AG08396 (cell line): ENCODE measurements around the gene HYAL1.
"Not testable (repeated sequence)": the region's sequence is repeated elsewhere in the genome, so short reads cannot be mapped to it uniquely, and the experiment has no call there.

ENCODE experiments used
- DNase-seq: peaks from one replicate; pipeline ENCODE4 v3.0.0; 2012; ENCODE audit warnings: low spot score, mixed read lengths

The HYAL1 gene

GRCh38 chr3:50294089-50294488, 9.3 kb downstream of the HYAL1 start:
- no peak for DNase-seq

- no peak for DNase-seq
These were observed 10.1 kb downstream of the HYAL1 start for GRCh38 chr3:50293079-50293801.

DNA sequence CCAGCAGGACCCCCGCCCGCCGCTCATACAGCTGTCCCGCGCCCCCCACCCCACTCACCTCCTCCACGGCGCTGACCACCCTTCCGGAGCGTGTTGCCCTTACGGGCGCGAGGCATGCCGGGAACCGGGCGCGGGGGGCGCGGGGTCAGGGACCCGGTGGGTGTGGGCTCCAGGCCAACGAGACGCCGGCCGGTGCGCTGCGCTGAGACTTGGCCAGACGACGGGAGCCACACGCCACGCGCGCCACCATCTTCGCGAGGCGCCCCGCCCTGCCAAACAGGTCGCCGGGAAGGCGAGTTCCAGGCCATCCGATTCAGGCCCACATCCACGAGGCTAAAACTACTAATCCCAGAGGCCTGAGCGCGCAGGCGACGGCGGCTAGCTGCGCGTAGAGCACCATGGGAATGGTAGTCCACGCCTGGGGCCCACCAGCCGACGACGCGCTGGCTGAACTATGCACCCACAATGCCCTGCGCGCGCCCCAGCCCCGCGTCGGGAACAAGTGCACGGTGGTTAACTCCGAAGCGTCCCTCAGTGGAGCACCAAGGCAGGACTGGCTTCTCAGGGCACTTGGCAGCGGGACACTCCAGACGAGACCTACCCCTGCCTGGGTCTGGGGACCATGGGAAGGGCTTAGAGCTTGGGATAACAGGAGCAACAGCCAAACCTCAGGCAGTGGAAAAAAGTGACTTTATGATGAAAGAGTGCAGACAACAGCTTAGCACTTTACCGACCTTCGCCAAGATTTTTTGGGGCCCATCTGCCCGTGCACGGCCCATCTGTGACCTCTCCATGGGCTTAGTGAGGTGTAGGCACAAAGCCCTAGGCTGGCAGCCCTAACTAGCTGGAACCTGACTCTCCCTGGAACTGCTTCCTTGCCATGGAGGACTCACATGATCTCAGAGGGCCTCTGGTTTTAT, 11.0 kb downstream of the HYAL1 start, which contains the start of gene IFRD2:
Gene IFRD2 (minus strand): TSS at position 271 of the 920 bp plus-strand sequence. CDS start 155 bp downstream, at position 116.
- peak; percentile 97 for DNase-seq

DNA sequence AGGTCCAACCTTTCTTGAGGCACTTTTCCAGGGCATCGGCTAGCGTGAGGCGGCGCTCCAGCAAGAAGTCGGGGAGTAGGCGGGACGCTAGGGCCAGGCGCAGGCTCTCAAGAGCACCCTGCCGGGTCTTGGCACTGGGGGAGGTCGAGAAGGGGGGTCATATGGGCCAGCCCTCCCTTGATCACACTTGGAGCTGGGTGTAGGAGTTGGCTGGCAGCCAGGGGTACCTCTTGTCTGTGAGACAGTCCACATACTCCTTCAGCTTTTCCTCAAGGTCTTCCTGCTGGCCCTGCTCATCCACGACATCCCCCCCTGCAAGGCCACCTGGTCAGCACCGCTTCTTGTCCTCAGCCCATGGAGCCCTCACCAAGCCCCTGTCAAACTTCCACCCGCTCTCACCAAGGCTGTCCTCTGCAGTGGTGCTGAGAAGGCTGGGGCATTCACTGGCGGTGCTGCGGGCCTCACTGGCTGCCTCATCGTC, 13.2 kb downstream of the HYAL1 start:
- DNase-seq = no peak

DNA sequence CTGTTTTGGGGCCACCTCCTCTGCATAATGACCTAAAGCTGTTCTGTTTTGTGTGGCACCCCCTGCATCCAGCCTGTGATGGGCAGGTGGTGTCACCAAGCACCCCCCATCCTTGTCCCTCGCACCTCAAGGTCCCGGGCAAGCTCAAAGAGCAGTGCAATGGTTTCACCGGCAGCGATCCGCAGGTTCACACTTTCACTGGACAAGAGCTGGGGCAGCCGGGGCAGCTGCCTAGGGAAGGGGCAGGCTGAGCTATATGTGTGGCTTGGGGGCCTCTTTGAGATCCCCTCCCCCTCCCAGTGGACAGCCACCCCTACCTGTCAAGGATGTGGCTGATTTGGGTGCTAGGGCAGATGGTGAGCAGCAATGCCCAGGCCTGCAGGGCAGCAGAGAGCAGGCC, 14.2 kb downstream of the HYAL1 start:
- DNase-seq = no peak

GRCh38 chr3:50288387-50289007, 14.9 kb downstream of the HYAL1 start:
- DNase-seq = no peak

GRCh38 chr3:50287262-50287661, 16.1 kb downstream of the HYAL1 start:
- no peak for DNase-seq

DNA sequence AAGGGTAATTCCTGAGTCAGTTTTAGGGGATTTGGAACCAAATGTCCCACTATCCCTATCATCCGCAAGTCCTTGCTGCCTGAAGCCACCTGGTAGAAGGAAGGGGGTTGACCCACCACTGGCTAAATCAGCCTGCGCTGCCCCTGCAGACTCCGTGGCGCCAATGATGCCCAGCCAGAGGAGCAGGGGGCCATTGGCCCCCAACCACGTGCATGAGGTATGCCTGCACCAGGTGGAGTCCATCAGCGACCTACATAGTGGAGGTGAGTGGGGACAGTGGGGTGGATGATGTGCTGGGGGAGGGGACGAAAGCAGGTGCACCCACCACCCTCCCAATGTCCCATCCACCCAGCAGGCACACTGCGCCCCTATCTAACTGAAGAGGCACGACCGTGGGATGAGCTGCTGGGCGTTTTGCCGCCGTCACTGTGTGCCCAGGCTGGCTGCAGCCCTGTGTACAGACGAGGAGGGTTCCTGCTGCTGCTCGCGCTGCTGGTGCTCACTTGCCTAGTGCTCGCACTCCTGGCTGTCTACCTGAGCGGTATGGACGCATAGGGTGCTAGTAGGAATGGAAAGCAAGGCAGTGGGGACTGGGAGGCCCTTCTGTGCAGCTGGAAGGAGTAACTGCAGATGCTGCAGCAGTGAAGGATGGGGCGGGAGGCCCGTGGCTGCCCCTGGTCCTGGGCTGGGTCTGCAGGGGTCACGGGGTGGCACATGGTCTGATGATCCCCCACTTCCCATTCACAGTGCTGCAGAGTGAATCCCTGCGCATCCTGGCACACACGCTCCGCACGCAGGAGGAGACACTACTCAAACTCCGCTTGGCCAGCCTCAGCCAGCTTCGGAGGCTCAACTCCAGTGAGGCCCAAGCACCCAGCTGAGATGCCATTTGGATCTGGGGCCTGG, 16.8 kb downstream of the HYAL1 start:
- no peak for DNase-seq

DNA sequence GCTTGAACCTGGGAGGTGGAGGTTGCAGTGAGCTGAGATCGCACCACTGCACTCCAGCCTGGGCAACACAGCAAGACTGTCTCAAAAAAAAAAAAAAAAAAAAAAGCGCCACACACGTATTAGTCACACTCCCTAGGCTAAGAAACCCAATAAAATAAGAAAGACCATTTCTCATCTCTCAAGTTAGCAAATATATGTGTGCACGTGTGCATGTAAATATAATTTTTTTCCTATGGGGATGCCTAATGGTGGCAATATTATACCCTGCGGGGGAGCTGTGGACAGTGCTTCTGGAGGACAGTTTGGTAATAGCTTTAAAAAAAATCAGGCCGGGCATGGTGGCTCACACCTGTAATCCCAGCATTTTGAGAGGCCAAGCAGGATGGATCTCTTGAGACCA, 19.3 kb downstream of the HYAL1 start:
- DNase-seq = not testable (repeated sequence)

GRCh38 chr3:50279255-50280016, 23.9 kb downstream of the HYAL1 start:
- no peak for DNase-seq

- DNase-seq = no peak
These were observed 24.5 kb downstream of the HYAL1 start, which contains the start of gene LSMEM2 for GRCh38 chr3:50278880-50279224. TSS of gene LSMEM2 (plus strand) at chr3:50279087. CDS start at chr3:50279114, 27 bp downstream.

DNA sequence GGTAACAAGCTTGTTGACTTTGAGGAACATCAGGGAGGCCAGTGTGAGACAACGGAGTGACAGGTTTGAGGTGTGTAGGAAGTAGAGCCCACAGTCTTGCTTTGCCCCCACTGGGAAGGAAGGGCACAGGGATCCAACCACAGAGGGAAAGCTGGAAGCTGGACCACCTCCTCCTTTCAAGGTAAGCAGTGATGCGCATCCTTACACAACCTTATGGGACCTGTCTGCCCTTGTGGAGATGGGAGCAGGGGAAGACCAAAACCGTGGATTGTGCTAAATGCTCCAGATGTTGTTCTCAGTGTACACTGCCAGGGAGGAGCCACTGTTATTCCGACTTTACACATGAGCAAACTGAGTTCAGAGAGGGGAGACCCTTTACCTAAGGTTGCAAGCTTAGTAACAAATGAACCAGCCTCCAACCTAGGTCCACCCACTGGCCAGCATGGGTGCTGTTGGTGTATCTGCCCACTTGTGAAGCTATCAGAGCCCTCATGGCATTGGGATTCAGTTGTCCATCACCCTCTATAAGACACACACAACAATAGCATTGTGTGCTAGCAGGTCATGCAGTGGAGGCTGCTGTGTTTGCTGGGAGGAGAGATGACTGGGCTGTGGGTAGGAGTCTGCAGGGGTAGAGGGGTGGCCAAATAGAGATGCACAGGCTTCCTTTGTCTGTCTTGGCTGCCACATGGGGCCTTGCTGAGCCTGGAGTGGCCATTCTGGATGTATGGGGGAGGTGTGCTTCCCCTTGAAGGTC, 25.1 kb downstream of the HYAL1 start:
- no peak for DNase-seq

DNA sequence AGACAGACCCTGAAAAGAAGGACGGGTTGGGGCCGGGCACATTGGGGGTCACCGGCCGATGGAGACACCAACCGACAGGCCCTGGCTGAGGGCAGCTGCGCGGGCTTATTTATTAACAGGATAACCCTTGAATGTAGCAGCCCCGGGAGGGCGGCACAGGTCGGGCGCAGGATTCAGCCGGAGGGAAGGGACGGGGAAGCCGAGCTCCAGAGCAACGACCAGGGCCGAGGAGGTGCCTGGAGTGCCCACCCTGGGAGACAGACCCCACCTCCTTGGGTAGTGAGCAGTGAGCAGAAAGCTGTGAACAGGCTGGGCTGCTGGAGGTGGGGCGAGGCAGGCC, 26.6 kb downstream of the HYAL1 start:
- DNase-seq = no peak

DNA sequence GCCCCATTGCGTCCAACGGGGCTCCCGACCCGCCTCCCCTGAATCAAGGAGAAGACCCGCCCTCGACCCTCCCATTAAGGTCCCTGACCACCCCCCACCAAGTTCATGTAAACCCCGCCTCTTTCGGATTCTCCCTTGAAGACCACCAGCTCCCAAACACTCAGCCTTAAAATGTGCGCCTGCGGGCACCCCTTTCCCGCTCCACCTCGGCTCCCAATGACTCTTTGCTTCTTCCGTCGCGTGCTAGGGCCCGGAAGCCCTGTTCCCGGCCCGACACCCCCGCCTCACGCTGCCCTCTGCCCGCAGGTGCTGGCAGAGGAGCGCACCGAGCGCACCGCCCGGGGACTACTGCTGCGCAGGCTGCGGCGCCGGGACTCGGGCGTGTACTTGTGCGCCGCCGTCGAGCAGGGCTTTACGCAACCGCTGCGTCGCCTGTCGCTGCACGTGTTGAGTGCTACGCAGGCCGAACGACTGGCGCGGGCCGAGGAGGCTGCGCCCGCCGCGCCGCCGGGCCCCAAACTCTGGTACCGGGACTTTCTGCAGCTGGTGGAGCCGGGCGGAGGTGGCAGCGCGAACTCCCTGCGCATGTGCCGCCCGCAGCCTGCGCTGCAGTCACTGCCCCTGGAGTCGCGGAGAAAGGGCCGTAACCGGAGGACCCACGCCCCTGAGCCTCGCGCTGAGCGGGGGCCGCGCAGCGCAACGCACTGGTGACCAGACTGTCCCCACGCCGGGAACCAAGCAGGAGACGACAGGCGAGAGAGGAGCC, 27.2 kb downstream of the HYAL1 start:
- no peak for DNase-seq

DNA sequence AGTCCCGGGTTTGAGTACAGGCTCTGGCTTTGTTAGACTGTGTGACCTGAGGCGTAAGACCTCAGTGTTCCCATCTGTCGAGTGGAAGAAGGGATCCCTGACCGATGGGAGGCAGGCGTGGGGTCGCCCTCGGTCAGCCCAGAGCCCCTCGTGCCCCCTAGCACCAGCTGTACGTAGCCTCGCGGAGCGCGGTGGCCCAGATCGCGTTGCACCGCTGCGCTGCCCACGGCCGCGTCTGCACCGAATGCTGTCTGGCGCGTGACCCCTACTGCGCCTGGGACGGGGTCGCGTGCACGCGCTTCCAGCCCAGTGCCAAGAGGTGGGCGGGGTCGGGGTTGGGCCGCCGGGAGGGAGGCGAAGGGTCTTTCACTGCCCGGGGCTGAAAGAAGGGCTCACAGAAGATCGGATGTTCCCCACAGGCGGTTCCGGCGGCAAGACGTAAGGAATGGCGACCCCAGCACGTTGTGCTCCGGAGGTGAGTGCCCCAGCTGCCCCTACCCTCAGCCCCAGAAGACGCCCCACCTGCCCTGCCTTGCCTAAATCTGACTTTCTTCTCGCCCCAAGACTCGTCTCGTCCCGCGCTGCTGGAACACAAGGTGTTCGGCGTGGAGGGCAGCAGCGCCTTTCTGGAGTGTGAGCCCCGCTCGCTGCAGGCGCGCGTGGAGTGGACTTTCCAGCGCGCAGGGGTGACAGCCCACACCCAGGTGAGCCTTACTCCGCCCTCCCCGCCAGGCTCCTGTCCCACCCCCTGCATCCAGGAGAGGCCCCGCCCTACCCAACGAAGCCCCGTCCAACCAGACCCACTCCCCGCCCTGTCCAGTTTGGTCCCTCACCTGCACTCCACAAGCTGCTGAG, 28.0 kb downstream of the HYAL1 start:
- DNase-seq = no peak

GRCh38 chr3:50274371-50275104, 28.8 kb downstream of the HYAL1 start:
- peak; percentile 68 for DNase-seq

DNA sequence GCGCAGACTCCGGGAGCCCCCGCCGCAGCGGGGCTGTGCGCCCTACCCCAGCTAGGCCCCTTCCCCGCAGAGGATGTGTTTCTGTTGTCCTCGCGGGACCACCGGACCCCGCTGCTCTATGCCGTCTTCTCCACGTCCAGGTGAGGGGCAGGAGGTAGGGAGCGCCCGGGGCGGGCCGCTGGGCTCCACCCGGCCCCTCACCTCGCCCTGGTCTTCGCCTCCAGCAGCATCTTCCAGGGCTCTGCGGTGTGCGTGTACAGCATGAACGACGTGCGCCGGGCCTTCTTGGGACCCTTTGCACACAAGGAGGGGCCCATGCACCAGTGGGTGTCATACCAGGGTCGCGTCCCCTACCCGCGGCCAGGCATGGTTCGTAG, 29.7 kb downstream of the HYAL1 start:
- DNase-seq = no peak
